Epidermal melanocyte (primary cell): Measurements from ENCODE around the gene SMARCC2.
"Not testable (repeated sequence)": the region's sequence is repeated elsewhere in the genome, so short reads cannot be mapped to it uniquely, and the experiment has no call there.

ENCODE experiments used
- DNase-seq: peaks from one replicate; pipeline ENCODE4 v3.0.0; 2011; ENCODE audit warnings: low spot score; ENCODE audit not compliant: insufficient read length

The SMARCC2 gene

GRCh38 chr12:56126732-56127239 lies 62.5 kb downstream of the SMARCC2 start:
- no peak for DNase-seq

GRCh38 chr12:56124133-56124532 lies 65.2 kb downstream of the SMARCC2 start:
- DNase-seq, result no peak

- no peak for DNase-seq
Measured at GRCh38 chr12:56122637-56123036, 66.6 kb downstream of the SMARCC2 start.

- no peak for DNase-seq
Measured at GRCh38 chr12:56121204-56121870, 67.9 kb downstream of the SMARCC2 start.

GRCh38 chr12:56120158-56120846 lies 69.0 kb downstream of the SMARCC2 start:
- DNase-seq, result no peak

GRCh38 chr12:56119361-56119796 lies 69.9 kb downstream of the SMARCC2 start:
- DNase-seq, result peak; percentile 95

- DNase-seq, result no peak
Measured at GRCh38 chr12:56118688-56119357, 70.5 kb downstream of the SMARCC2 start.

- DNase-seq, result peak; percentile 75
Measured at GRCh38 chr12:56117778-56118687, 71.2 kb downstream of the SMARCC2 start, which contains the start of gene ZC3H10. TSS of gene ZC3H10 (plus strand) at chr12:56118266. CDS start at chr12:56120563, 2,297 bp downstream.

- DNase-seq, result not testable (repeated sequence)
Measured at GRCh38 chr12:56117082-56117706, 72.1 kb downstream of the SMARCC2 start.

GRCh38 chr12:56116267-56117081 lies 72.8 kb downstream of the SMARCC2 start, which contains the start of gene RPL41:
TSS of gene RPL41 (plus strand) at chr12:56116633.
- peak; percentile 52 for DNase-seq

GRCh38 chr12:56115329-56115728 lies 74.0 kb downstream of the SMARCC2 start:
- DNase-seq, result no peak

GRCh38 chr12:56114084-56114483 lies 75.2 kb downstream of the SMARCC2 start:
- DNase-seq, result no peak
